NCI-H1048 (cell line): ENCODE measurements around the gene PREX1.

Experiments
- DNase-seq: peaks from one replicate; lab custom pipeline; 2025; lab: John Stamatoyannopoulos, UW

PREX1 gene

DNA sequence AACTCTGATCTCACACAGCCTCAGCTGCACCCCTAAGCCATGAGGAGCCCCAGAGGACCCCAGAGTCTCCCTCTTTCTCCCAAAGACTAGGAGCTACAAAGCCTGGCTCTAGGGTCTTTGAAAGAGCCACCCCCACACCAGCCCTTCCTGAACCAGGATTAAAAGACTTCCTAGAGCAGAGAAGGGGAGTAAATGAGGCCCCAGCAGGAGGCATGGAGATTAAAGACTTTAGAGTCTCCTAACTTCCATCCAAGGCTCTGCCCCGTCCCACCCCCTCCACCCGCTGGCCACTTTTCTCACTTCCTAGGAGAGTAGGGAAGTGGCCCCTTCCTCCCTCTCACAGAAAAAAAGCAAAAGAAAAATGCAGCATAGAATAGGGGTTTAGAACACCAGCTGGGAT, 1.7 kb downstream of the PREX1 start:
- DNase-seq: no peak

GRCh38 chr20:48825566-48825920, 2.3 kb downstream of the PREX1 start:
- no peak for DNase-seq

- no peak for DNase-seq
Observed at GRCh38 chr20:48824830-48825565, 2.8 kb downstream of the PREX1 start.

DNA sequence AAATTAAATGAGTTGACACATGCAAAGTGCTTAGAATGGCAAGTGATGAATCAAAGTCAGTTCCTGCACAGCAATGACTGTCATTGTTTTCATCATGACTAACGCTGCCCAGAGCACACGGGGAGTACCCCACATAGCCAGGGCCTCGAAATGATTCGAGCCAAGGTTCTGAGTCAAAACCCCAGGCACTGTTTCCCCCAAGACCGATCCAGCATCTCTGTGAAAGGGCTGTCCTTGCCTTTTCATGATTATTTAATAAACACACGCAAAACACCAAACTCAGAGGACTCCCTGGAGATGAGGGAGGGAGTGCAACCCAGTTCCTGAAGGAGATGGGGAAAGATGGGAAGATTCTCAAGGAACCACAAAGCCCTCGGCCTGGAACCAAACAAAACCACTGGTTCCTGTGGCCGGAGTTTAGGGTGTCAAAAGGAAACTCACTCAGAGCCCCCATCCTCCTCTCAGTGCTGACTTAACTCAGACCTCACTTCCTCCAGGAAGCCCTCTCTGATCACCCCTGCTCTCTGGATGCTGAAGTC, 3.8 kb downstream of the PREX1 start:
- DNase-seq: no peak

- DNase-seq: no peak
Observed at GRCh38 chr20:48823476-48823875, 4.3 kb downstream of the PREX1 start.

DNA sequence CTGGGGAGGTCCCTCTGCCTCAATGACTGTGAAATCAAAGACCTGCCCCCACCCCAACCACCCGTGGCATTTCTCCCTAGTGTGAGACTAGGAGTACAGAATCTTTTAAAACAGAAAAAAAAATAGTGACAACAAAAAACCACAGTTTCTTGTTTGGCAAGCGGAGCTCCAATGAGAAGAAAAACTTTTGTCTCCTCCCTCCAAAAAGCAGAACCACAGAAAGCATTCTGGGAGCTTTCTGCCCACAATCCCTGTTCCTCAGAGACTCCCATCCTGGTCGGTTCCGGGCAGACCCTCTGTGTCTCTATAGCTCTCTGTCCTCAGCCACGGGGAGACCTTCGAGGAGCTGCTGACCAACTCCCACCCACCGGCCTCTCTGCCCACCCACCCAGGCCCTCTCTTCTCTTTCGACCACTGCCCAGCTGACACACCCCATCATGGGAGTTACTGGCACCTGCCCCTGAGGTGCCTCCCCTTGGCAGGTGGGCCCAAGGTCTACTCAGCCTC, 4.9 kb downstream of the PREX1 start:
- DNase-seq: no peak

GRCh38 chr20:48822178-48822577, 5.6 kb downstream of the PREX1 start:
- DNase-seq: no peak

- no peak for DNase-seq
Observed at GRCh38 chr20:48821261-48821920, 6.4 kb downstream of the PREX1 start.

DNA sequence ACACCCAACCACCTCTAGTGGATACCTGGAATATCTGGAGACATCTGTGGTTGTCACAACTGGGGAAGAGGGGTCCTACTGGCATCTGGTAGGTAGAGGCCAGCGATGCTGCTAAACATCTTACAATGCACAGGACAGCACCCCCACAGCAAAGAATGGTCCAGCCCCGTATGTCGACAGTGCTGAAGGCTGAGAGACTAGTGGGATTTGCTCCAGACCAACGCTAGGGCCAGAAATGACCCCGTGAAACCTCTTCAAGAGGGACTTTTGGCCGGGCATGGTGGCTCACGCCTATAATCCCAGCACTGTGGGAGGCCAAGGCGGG, 7.2 kb downstream of the PREX1 start:
- DNase-seq: no peak

DNA sequence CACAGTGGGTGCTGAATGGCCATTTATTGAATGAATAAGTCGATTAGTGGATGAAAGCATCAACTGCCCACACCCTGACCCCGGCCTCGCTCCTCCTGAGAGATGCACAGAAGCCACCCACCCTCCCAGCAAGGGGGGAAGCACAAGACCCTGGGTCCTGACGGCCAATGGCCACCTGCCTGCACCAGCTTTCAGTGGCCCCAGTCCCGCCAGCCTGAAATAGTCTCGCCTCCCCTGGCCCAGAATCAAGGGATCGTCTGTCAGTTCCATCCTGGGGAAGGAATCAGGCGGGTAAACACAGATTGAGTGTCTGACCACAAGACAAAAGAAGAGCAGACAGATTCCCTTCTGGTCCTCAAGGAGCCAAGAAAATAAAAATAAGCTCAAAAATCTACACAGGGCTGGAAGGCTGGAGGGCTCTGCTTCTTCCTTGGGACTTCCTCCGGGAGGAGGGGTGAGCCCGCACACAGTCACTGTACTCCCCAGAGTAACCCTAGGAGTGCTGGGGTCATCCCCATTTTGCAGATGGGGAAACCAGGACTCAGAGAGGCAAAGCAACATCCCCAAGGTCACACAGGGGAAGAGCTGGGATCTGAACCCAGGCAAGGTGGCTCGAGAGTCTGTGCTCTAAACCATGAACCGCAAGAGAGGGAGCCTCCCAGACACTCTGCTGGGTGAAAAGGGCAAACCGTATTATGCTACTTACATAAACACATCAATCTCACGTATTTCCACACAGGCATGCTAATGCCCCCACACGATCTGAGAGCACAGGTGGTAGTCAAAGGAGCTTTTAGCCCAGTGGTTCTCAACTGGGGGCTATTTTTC, 7.8 kb downstream of the PREX1 start:
- DNase-seq: no peak

DNA sequence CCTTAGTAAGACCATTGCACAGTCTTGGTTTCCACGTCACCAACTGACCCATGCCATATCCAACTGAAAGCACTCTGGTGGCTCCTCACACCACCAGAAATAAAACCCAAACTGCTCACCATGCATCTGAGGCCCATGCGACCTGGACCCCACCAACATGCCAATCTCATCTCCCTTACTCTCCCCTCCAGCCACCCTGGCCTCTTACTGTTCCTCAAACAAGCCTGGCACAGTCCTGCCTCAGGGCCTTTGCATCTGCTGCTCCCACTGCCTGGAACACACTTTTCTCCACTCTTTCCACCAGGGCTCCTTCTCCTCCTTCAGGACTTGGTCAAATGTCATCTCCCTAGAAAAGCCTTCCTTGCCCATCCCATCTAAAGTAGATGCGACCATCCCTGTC, 8.7 kb downstream of the PREX1 start:
- no peak for DNase-seq

DNA sequence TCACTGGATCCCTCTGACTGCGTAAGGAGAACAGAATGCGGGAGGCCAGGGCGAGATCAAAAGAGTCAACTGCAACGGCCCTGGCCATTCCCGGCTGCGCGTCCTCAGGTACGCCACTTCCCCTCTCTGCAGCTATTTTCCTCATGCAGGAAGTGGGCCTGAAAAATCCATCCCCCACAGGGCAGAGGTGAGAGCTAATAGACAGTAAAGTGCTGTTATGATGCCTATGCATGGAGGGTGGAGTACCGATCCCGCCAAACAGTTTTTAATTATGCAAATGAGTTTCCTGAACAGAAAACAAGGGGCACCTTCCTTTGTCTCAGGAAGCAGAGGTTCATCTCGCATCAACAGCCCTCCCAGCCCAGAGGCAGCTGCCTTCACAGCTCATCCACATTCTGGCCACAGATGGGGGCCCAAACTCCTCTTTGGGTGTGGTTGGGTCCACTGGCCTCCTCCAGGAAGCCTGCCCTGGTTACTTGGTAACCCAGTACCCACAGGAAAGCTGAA, 9.3 kb downstream of the PREX1 start:
- DNase-seq: no peak

GRCh38 chr20:48818031-48818370, 9.8 kb downstream of the PREX1 start:
- DNase-seq: no peak

- DNase-seq: no peak
Observed at GRCh38 chr20:48817367-48818030, 10.3 kb downstream of the PREX1 start.

DNA sequence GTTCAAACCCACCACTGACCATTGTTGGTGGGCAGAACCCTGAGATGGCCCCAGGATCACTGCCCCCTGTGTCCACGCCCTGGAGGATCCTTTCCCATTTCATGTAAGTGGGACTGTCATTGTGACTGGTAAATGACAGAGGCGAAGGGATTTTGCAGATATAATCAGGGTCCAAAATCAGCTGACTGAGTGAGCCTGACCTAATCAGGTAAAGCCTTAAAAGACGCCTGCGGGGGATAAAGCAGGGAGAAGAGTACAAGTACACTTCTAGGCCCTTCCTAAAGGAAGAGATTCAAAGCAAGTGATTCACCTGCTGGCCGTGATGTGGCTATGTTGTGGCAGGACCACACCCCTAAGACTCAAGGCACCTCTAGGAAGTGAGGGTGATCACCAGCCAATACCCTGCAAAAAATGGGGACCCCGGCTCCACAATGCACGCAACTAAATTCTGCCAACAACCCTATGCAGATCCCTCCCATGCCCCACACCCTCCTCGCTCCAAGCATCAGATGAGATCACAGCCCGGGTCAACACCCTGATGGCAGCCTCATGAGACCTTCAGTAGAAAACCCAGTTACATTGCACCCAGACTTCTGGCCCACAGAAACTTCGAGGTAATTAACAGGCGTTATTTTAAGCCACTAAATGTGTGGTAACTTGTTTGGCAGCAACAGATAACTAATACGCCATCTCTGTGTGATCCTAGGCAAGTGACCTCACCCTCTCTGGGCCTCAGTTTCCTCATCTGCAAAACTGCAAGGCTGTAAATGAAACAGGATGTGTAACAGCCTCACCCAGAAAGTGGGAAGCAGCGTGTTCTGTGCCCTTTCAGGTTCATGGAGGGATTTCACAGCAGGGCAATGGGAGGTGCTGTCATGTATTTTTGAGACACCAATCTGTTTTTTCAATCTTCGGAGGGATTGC, 11.3 kb downstream of the PREX1 start:
- DNase-seq: no peak

DNA sequence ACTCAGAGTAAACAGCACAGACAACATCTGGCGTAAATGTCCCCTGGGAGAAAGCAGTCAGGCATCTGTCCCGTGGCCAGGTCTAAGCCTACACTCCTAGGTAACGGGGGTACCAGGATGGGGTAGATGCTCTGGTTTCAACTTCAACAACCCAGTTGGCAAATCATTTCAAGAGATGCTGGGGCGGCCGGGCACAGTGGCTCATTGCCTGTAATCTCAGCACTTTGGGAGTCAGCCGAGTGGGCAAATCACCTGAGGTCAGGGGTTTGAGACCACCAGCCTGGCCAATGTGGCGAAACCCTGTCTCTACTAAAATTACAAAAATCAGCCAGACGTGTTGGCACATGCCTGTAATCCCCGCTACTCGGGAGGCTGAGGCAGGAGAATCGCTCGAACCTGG, 12.3 kb downstream of the PREX1 start:
- no peak for DNase-seq

- no peak for DNase-seq
Observed at GRCh38 chr20:48814633-48815032, 13.2 kb downstream of the PREX1 start.

GRCh38 chr20:48813930-48814546, 13.8 kb downstream of the PREX1 start:
- DNase-seq: no peak

DNA sequence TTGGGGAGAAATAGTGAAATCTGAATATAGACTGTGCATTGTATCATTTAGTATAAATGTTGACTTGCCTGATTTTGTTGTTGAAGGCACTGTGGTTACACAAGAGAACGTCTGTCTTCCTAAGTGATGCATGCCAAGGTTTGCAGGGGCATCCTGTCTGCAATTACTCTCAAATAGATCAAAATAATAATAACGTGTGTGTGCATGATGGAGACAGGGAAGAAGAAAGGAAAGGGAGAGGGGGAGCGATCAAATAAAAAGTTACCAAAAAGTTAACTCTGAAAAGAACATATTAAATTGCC, 14.4 kb downstream of the PREX1 start:
- DNase-seq: no peak

- no peak for DNase-seq
Observed at GRCh38 chr20:48812600-48813445, 15.0 kb downstream of the PREX1 start.
